ENCODE results near the gene CHD9NB. TPM values are rescaled to one million over a fixed set of nuclear protein-coding genes. Genes with fewer than 3 reads are reported as not detected.

CHD9NB gene
- total RNA-seq, 1 donor from 2014 or later: 0.61 TPM

GRCh38 chr16:53082509-53082908 lies 29.8 kb upstream of the CHD9NB start:
- TF ChIP-seq CTCF (conservative IDR thresholded peaks at IDR 0.05): no peak
- Mint-ChIP-seq H3K4me3 (no peak overlapping the region), H3K4me1 (peaks cover 48% of the 10 kb centered on the region)

GRCh38 chr16:53081686-53082407 lies 29.1 kb upstream of the CHD9NB start:
- Mint-ChIP-seq H3K27ac (ENCODE audit: unreplicated experiment) (no peak overlapping the region), H3K9me3 (no peaks in the 10 kb centered on the region), H3K36me3 (ENCODE audit: low read depth) (peaks cover 8% of the 10 kb centered on the region), H3K4me1 (peaks cover 46% of the 10 kb centered on the region), H3K4me3 (no peak overlapping the region), H3K27me3 (ENCODE audit: low read depth) (no peaks in the 10 kb centered on the region)
- DNase-seq (ENCODE audit: low read depth, low spot score): no peak
- TF ChIP-seq CTCF (conservative IDR thresholded peaks at IDR 0.05): no peak

More at GRCh38 chr16:53082509-53082908, 29.8 kb upstream of the CHD9NB start:
- Mint-ChIP-seq H3K36me3 (ENCODE audit: low read depth) (peaks cover 8% of the 10 kb centered on the region), H3K27ac (ENCODE audit: unreplicated experiment) (no peak overlapping the region), H3K27me3 (ENCODE audit: low read depth) (no peaks in the 10 kb centered on the region), H3K9me3 (no peaks in the 10 kb centered on the region)
- DNase-seq (ENCODE audit: low read depth, low spot score): no peak

GRCh38 chr16:53081032-53081424 lies 28.3 kb upstream of the CHD9NB start:
- Mint-ChIP-seq H3K4me3 (peak overlapping the region; percentile 42), H3K9me3 (no peaks in the 10 kb centered on the region), H3K4me1 (peaks cover 43% of the 10 kb centered on the region), H3K36me3 (ENCODE audit: low read depth) (peaks cover 8% of the 10 kb centered on the region), H3K27me3 (ENCODE audit: low read depth) (no peaks in the 10 kb centered on the region), H3K27ac (ENCODE audit: unreplicated experiment) (peak overlapping the region; percentile 88)
- DNase-seq (ENCODE audit: low read depth, low spot score): no peak
- TF ChIP-seq CTCF (conservative IDR thresholded peaks at IDR 0.05): no peak

GRCh38 chr16:53080345-53081031 lies 27.8 kb upstream of the CHD9NB start:
- TF ChIP-seq CTCF (conservative IDR thresholded peaks at IDR 0.05): no peak
- Mint-ChIP-seq H3K4me3 (peak overlapping the region; percentile 52), H3K4me1 (peaks cover 38% of the 10 kb centered on the region), H3K27me3 (ENCODE audit: low read depth) (no peaks in the 10 kb centered on the region), H3K9me3 (peaks cover 3% of the 10 kb centered on the region), H3K27ac (ENCODE audit: unreplicated experiment) (peak overlapping the region; percentile 88), H3K36me3 (ENCODE audit: low read depth) (peaks cover 13% of the 10 kb centered on the region)
- DNase-seq (ENCODE audit: low read depth, low spot score): no peak

GRCh38 chr16:53078765-53079485 lies 26.2 kb upstream of the CHD9NB start:
- no peak for DNase-seq (ENCODE audit: low read depth, low spot score)
- peaks cover 8% of the 10 kb centered on the region for H3K9me3 Mint-ChIP-seq
- H3K36me3 Mint-ChIP-seq (ENCODE audit: low read depth): peaks cover 21% of the 10 kb centered on the region
- peaks cover 34% of the 10 kb centered on the region for H3K4me1 Mint-ChIP-seq
- TF ChIP-seq CTCF (conservative IDR thresholded peaks at IDR 0.05): no peak
- H3K27me3 Mint-ChIP-seq (ENCODE audit: low read depth): no peaks in the 10 kb centered on the region
- H3K4me3 Mint-ChIP-seq: no peak overlapping the region
- H3K27ac Mint-ChIP-seq (ENCODE audit: unreplicated experiment): peak overlapping the region; percentile 43
